ENCODE results near the gene CENPX.

CENPX gene

DNA sequence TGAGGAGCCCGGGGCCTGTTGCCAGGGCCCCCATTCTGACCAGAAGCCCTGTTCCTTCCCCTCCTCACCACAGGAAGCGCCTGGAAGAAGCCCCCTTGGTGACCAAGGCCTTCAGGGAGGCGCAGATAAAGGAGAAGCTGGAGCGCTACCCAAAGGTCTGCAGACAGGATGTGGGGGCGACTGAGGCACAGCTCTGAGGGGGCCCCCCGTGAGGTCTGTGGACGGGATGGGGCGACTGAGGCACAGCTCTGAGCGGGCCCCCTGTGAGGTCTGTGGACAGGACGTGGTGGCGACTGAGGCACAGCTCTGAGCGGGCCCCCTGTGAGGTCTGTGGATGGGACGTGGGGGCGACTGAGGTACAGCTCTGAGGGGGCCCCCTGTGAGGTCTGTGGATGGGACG lies 13.3 kb downstream of the CENPX start:
- DNase-seq, result no peak

GRCh38 chr17:82008941-82009405 lies 13.7 kb downstream of the CENPX start:
- no peak for DNase-seq

DNA sequence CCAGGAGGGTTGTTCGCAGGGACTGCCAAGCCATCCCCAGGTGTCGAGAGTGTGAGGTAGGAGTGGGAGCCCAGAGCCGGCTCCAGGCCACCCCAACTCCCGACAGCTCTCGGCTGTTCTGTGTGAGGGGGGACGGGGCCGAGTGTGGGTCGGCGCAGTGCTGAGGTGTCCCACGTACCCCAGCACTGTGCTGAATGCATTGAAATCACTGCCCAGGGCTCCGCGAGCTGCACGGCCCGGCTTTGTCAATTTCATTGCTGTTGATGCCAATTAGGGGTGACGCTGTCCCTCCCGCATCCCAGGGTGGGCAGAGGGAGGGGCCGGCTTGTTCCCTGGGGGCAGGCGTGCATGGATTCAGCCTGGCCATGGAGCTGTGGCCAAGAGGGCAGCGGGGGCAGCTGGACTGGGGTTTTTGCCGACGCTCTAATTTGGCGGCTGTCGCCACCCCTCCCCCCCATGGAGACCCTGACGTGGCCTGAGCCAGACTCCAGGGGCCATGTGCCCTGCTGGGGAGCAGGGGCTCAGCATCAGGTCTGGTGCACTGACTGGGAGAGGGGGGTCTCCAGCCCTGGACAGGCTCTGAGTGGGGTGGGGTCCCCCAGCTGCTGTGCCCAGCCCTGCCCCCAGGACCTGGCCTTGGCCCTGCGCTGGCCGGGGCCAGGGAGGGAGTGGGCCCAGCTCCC lies 14.3 kb downstream of the CENPX start:
- DNase-seq, result no peak

DNA sequence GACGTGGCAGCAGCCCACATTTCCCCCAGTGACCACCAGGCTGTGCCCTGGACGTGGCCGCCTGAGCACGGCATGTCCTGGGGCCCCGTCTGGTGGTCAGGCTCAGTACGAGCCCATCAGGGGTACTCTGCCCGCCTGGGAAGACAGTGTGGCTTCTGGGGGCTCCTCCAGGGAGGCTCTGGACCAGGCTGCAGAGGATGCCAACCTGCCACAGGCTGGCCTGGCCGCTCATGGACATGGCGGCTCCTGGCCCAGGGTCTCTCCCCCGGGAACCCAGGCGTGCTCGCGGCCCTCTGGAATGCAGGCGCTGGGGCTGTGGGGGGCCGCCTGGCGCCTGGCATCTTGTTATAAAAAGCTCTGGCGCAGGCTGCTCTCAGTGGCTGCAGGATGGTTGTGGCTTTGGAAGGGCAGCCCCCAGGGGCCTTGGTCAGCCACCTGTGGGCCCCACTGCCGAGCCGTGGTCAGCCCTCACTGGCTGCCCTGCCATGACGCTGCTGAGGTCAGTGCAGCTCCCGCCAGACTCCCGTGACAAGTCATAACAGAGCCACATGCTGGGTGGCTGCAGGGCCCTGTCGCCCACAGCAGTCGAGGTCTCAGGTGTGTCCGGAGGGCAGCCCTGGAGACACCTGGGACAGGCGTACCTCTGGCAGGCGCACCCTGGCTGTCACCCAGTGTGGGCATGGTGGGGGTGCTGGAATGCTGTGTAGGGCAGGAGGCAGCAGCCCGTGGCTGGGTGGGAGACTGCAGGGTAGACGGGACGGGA lies 15.0 kb downstream of the CENPX start:
- DNase-seq, result no peak

- no peak for DNase-seq
Observed at GRCh38 chr17:82007228-82007494, 15.5 kb downstream of the CENPX start.

GRCh38 chr17:82006468-82007227 lies 16.0 kb downstream of the CENPX start:
- no peak for DNase-seq

GRCh38 chr17:82005701-82006348 lies 16.9 kb downstream of the CENPX start:
- DNase-seq, result no peak

DNA sequence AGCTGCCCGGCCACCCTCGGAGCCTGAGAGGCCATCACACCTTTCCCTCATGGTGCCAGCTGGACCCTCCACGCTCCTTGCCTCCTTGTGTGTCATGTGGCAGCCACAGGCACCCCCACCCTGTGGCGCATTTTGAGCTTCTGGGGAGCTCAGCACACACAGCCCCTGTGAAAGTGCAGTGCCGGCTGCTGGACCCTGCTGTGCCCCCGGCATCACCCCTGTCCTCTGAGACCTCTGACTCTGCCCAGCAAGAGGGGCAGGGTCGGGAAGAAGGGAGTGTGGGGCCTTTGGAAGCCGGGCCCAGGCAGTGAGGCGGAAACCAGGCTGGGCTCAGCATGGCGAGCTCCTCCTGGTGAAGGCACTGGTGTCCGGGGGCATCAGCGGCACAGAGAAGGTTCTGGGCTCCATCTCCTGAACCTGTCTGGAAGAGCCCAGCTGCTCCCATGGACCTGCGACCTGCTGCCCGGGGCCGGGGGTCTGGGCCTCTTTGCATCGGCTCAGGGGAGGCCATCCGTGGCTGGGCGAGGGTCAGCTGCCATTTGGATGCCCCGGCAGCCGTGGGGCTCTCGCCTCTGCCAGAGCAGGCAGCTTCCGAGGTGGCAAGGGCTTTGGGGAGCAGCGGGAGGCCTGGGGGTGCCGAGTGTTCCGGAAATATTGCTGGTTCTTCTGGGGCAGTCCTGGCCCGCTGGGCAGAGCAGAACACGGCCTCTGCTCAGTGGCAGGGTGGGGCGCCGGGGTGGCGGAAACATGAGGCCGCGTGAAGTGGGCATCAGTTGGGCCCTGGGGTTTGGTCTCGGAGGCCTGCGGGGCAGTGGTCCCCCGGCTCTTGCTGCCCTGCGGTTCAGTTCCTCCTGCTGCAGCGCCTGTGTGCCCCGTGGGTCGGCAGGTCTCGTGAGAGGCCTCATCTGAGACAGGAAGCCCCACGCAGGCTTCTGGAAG lies 17.9 kb downstream of the CENPX start:
- DNase-seq, result no peak

GRCh38 chr17:82003411-82004381 lies 19.0 kb downstream of the CENPX start:
- DNase-seq, result no peak

- DNase-seq, result no peak
Observed at GRCh38 chr17:82001571-82002056, 21.1 kb downstream of the CENPX start.

- no peak for DNase-seq
Observed at GRCh38 chr17:82000803-82001570, 21.7 kb downstream of the CENPX start.

- DNase-seq, result no peak
Observed at GRCh38 chr17:81999976-82000802, 22.5 kb downstream of the CENPX start.

DNA sequence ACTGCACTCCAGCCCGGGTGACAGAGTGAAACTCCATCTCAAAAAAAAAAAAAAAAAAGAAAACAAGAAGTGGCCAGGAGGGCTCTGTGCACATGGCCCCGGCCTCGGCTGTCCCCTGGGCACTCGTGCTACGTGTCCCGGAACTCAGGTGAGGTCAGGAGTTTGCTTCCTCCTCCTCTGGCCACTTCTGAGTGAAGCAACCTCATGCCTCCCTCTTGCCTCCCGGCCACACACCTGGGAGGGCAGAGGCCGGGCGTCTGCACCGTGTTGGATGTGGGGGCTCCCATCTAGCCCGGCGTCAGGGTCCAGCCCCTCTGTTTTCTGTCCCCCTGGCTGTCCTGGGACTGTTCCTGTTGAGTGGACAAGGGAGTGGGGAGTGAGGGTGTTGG lies 23.1 kb downstream of the CENPX start:
- DNase-seq, result no peak

DNA sequence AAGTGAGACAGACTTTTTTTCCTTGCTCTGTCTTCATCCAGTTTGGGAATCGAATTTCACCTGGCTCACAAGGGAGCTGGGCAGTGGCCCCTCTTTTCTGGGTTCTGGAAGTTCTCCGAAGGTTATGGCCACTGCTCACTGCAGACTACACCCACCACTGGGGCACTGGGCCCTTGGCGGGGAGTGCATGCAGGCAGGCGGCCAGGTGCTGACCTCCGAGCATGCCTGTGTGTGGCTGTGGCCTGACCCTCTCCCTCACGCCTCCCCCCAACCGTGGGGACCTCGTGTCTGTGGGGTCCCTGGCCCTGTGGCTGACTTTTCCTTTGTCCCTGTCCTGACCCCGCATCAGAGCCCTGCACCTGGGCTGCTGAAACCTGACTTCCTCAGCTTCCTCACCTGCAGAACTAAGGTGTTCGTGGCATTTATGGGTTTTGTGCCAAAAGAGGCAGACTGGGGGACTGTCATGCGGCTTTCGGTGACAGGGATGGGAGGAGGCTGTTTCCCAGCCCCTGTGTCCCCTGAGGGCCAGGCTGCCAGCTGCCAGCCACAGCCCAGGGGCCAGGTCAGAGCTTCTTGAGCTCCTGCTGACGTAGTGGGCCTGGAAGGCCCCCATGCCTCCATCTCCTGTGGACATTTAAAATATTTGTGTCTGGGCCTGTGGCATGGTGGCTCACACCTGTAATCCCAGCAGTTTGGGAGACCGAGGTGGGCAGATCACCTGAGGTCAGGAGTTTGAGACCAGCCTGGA lies 23.8 kb downstream of the CENPX start:
- no peak for DNase-seq

GRCh38 chr17:81998212-81998611 lies 24.5 kb downstream of the CENPX start:
- no peak for DNase-seq

- no peak for DNase-seq
Observed at GRCh38 chr17:81996757-81997441, 25.8 kb downstream of the CENPX start.

- no peak for DNase-seq
Observed at GRCh38 chr17:81996232-81996756, 26.4 kb downstream of the CENPX start.

All from stimulated activated CD4-positive, alpha-beta T cell treated with anti-CD3 and anti-CD28 coated beads, Interleukin-12 subunit alpha, Interleukin-12 subunit beta, amount 100 ng/mL, for 4 hours (primary cell).